Measurements from ENCODE around the gene BICRAL.

The BICRAL gene

GRCh38 chr6:42821846-42822245 is 40.0 kb downstream of the BICRAL start:
- TF ChIP-seq EZH2phosphoT487 (conservative IDR thresholded peaks at IDR 0.05; ENCODE audit: low read length) (no peak), CTCF (IDR thresholded peaks at IDR 0.05; ENCODE audit: insufficient read depth, low read length, poor library complexity, severe bottlenecking) (no peak)
- H3F3A ChIP-seq (ENCODE audit: insufficient read depth): peaks cover 9% of the 10 kb centered on the region; the same call in 1 of the 2 replicates
- H3K79me2 ChIP-seq (ENCODE audit: insufficient read depth, low read length): no peaks in the 10 kb centered on the region
- H4K20me1 ChIP-seq (ENCODE audit: low read depth, low read length): no peaks in the 10 kb centered on the region
- no peaks in the 10 kb centered on the region for H3K27me3 ChIP-seq (ENCODE audit: low read length)
- no peak overlapping the region for H3K27ac ChIP-seq (ENCODE audit: low read depth, low read length)
- no peaks in the 10 kb centered on the region for H3K9me3 ChIP-seq (ENCODE audit: insufficient read depth, low read length)
- H3K9me2 ChIP-seq (replicated peaks; ENCODE audit: insufficient read depth, low read length): no peaks in the 10 kb centered on the region
- no peak overlapping the region for H3K9ac ChIP-seq (ENCODE audit: low read length)
- no peak overlapping the region for H2AFZ ChIP-seq (ENCODE audit: low read depth, low read length, severe bottlenecking)
- H3K4me2 ChIP-seq (ENCODE audit: low read depth, low read length, poor library complexity, severe bottlenecking): no peak overlapping the region
- peaks cover 13% of the 10 kb centered on the region for H3K36me3 ChIP-seq (ENCODE audit: low read length)
- H3K4me3 ChIP-seq (ENCODE audit: insufficient read depth, low read length, poor library complexity, severe bottlenecking): no peak overlapping the region

GRCh38 chr6:42829561-42830092 is 47.8 kb downstream of the BICRAL start:
- no peak overlapping the region for H3K27ac ChIP-seq (ENCODE audit: low read depth, low read length)

GRCh38 chr6:42831237-42831636 is 49.4 kb downstream of the BICRAL start:
- peaks cover 20% of the 10 kb centered on the region; the same call in 1 of the 2 replicates for H3K36me3 ChIP-seq (ENCODE audit: low read length)
- no peak overlapping the region for H3K4me2 ChIP-seq (ENCODE audit: low read depth, low read length, poor library complexity, severe bottlenecking)
- no peaks in the 10 kb centered on the region for H3K27me3 ChIP-seq (ENCODE audit: low read length)
- H3K9ac ChIP-seq (ENCODE audit: low read length): no peak overlapping the region
- H3K9me3 ChIP-seq (ENCODE audit: insufficient read depth, low read length): no peaks in the 10 kb centered on the region
- no peak overlapping the region for H3K27ac ChIP-seq (ENCODE audit: low read depth, low read length)
- no peak overlapping the region for H2AFZ ChIP-seq (ENCODE audit: low read depth, low read length, severe bottlenecking)
- no peaks in the 10 kb centered on the region for H3K9me2 ChIP-seq (replicated peaks; ENCODE audit: insufficient read depth, low read length)
- H4K20me1 ChIP-seq (ENCODE audit: low read depth, low read length): no peaks in the 10 kb centered on the region
- H3K4me3 ChIP-seq (ENCODE audit: insufficient read depth, low read length, poor library complexity, severe bottlenecking): no peak overlapping the region
- TF ChIP-seq EZH2phosphoT487 (conservative IDR thresholded peaks at IDR 0.05; ENCODE audit: low read length) (no peak), CTCF (IDR thresholded peaks at IDR 0.05; ENCODE audit: insufficient read depth, low read length, poor library complexity, severe bottlenecking) (no peak)
- peaks cover 11% of the 10 kb centered on the region; the same call in 1 of the 2 replicates for H3K79me2 ChIP-seq (ENCODE audit: insufficient read depth, low read length)
- H3F3A ChIP-seq (ENCODE audit: insufficient read depth): peaks cover 3% of the 10 kb centered on the region; the same call in 1 of the 2 replicates

More at GRCh38 chr6:42829561-42830092, 47.8 kb downstream of the BICRAL start:
- Histone ChIP-seq H4K20me1 (ENCODE audit: low read depth, low read length) (no peaks in the 10 kb centered on the region), H3K9ac (ENCODE audit: low read length) (no peak overlapping the region), H3K9me2 (replicated peaks; ENCODE audit: insufficient read depth, low read length) (no peaks in the 10 kb centered on the region), H3K9me3 (ENCODE audit: insufficient read depth, low read length) (no peaks in the 10 kb centered on the region), H3F3A (ENCODE audit: insufficient read depth) (no peaks in the 10 kb centered on the region), H3K4me2 (ENCODE audit: low read depth, low read length, poor library complexity, severe bottlenecking) (no peak overlapping the region), H3K4me3 (ENCODE audit: insufficient read depth, low read length, poor library complexity, severe bottlenecking) (no peak overlapping the region), H3K36me3 (ENCODE audit: low read length) (peaks cover 15% of the 10 kb centered on the region; the same call in 1 of the 2 replicates), H3K79me2 (ENCODE audit: insufficient read depth, low read length) (0 out of 2 replicates have a peak, but pooled peaks cover under 1% of the 10 kb centered on the region), H2AFZ (ENCODE audit: low read depth, low read length, severe bottlenecking) (no peak overlapping the region), H3K27me3 (ENCODE audit: low read length) (no peaks in the 10 kb centered on the region)
- TF ChIP-seq CTCF (IDR thresholded peaks at IDR 0.05; ENCODE audit: insufficient read depth, low read length, poor library complexity, severe bottlenecking) (no peak), EZH2phosphoT487 (conservative IDR thresholded peaks at IDR 0.05; ENCODE audit: low read length) (no peak)
